GM21528 (cell line): ENCODE data around the gene TMEM208.

ENCODE experiments used
- ATAC-seq: cut with Tn5 transposase; IDR thresholded peaks from one replicate; pipeline ENCODE4 v1.9.1; 2021; ENCODE audit warnings: mild to moderate bottlenecking, moderate library complexity; ENCODE audit not compliant: unreplicated experiment, low FRiP score

The TMEM208 gene

GRCh38 chr16:67233596-67233995 is 6.7 kb downstream of the TMEM208 start:
- ATAC-seq, result no peak

DNA sequence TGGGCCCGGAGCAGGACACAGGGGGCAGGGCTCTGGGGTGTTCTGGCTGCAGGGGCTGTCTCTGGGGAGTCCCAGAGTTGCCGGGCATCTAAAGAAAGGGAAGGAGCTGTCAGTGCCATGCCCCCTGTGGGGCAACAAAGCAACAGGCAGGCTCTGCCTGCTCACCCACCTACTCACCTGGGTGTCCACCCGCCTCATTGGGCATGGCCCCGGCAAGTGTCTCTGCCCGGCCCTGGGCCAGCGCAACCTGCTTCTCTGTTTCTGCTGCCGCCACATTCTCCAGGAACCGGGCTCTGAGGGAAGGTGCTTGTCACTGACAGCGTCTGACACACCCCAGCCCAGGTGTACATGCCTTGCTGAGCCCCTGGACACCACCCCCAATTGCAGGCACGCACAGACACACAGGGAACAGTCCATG is 7.3 kb downstream of the TMEM208 start:
- ATAC-seq, result no peak

- no peak for ATAC-seq
These were observed 9.1 kb downstream of the TMEM208 start for GRCh38 chr16:67235816-67236562.

GRCh38 chr16:67236563-67237395 is 9.8 kb downstream of the TMEM208 start:
- no peak for ATAC-seq

DNA sequence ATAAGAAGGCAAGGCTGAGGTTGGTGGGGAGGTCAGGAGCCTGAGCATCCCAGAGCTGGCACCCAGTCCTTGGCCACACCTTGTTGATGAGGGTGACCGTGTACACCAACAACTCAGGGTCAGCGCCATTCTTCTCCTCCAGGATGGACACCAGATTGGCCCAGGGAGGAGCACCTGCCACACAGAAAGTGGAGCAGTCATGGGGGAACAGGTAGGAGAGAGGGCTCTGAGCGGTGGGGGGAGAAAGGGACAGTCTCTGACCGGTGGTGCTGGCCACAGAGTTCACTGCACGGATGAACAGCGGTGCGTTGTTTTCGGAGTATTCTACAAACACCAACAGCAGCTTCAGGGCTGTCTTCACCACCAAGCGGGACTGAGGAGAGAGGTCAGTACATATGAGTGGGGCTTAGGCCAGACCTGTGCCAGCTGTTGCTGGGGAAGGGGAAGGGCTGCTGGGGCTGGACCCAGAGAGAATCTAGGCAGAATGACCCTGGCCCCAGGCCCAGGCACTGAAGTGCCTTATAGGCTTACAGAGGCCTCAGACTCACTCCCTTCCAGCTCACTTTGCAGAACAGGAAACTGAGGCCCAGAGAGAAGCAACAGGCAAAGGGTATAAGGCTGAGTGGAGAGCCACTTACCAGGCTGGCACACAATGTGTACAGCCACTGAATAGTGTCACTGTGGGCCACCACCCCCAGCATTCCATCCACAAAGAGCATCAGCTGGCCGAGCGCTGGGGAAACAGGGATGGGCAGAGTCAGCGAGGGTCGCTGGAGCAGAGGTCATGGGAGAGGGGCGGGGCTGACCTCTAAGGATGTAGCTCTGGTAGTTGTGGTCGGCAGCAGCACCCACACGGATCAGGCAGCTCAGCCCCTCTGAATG is 10.7 kb downstream of the TMEM208 start:
- no peak for ATAC-seq

DNA sequence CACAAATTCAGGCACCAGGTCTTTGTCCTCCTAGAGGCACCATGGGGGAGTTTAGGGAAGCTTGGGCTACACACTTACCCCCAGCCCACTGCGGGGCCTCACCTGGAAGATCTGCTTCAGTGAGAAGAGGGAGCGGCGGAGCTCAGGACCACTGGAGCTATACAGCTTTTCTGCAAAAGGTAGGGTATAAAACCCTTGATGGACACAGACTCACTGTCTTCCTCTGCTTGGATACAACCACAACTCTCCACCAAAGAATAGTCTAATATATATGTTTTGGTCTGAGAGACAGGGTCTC is 11.3 kb downstream of the TMEM208 start:
- ATAC-seq, result no peak

DNA sequence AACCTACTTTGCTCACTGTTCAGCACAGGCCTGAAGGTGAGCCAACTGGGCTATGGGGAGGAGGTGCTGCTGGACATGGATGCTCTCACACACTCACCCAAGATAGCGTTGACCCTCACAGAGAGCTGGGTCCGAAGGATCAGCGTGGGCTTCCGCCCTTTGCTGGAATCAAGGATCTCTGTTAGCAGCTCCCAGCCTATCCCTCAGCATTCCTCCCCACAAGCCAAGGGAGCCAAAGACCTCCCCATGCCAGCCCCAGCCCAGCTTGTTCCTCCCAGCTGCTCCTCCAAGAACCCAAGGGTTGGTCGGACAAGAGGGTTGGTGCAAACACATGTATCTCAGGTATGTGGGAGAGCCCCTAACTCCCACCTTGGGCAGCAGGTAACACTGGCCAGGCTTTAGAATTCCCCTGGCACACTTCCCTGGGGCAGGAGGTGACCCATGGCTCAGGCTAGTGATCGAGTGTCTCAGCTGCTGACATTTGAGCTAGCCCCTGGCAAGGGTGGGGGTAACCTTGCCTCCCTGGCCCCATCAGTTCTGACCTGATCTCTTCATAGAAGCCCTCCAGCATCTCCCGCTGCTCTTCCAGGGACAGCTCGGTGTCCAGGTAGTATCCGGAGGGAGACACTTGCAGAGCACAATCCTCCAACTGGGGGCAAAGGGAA is 12.0 kb downstream of the TMEM208 start:
- no peak for ATAC-seq

DNA sequence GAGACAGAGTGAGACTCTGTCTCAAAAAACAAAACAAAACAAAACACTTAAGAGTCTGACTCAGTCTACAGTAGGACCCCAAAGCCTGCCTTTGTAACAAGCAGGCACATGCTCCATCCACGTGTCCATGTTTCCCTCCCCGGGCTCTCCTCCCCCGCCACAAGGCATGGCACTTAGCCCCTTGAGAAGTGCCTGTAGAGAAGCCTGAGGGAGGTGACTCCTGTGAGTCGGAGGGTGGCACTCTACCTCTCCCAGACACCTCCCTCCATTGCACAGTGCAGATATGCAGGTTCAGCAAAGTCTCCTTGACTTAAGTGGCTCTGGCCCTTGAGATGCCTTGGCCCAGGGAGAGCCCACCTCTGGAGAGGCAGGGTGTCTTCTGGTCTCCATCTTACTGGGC is 13.6 kb downstream of the TMEM208 start:
- ATAC-seq, result no peak

GRCh38 chr16:67241008-67241900 is 14.3 kb downstream of the TMEM208 start:
- ATAC-seq, result no peak

- ATAC-seq, result no peak
These were observed 15.3 kb downstream of the TMEM208 start for GRCh38 chr16:67242138-67242730.

GRCh38 chr16:67243481-67243880 is 16.6 kb downstream of the TMEM208 start:
- no peak for ATAC-seq

DNA sequence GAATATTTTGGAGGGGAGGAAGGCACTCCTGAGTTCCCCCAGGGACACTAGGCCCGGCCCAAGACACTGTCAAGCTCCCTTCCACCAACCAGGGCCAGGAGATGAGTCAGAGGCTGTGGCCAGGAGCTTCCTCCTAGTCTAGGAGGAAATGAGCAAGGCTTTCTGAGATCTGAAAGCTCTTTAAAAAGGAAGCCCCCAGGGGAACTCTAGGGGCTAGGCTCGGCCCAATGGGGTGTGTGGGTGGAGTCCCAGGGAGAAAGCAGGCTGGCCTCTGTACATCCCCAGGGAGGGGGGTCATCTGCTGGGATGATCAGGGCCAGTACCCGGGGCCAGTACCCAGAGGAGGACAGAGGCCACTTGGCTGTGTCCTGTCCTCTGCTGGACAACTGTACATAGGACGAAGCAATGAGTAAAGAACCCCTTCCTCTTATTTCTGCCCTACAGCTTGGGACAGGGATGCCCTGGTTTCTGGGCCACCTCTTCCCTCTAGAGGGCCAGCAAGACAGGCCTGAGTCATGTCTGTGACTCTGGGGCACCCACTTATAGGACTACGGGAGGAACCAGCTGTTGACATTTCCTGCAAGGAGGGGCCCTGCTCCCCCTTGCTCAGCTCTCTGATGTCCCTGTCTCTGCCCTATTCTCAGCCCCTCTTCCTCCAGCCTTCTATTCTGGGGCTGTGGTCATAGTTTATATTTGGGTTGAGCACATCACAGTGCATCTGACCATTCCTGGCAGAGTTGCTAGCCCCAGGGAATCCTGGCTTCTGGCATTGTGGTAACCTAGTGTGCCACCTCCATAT is 17.7 kb downstream of the TMEM208 start:
- ATAC-seq, result peak; percentile 47

DNA sequence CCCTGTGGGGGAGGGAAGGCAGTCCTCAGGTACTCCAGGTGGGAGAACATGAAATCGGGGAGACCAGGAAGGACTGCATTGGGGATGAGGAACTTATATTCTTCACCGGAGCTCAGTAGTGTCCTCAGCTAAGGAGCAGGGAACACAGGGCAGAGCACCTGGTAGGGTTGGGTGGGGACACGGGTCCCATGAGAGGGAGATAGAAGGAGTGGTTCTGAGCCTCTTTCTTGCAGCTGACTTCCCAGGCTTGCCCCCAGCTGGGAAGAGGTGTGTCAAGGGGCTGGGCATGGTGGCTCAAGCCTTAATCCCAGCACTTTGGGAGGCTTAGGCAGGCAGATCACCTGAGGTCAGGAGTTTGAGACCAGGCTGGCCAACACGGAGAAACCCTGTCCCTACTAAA is 18.3 kb downstream of the TMEM208 start:
- ATAC-seq, result no peak

- ATAC-seq, result no peak
These were observed 18.7 kb downstream of the TMEM208 start for GRCh38 chr16:67245674-67246080.

- ATAC-seq, result peak; percentile 38
These were observed 19.3 kb downstream of the TMEM208 start for GRCh38 chr16:67246081-67246755.

DNA sequence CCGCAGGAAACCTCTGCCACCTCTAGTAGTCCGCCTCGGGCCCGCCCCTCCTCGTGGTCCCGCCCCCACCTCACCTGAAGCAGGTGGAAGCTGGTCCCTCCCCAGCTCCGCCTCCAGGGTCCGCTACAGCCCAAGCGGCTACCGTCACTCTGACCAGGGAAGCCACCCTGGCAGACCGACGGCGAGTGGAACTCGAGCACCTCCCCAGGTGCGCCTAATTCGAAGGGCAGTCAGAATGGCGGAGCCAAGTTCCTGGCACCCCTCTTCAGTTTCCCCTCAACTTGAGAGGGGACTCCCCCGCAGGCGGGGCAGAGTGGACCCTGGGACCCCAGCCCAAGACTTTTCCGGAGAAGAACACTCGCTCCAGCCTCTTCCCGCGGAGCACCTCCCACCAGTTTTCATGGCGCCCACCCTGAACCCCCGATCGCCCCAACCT is 19.8 kb downstream of the TMEM208 start:
- no peak for ATAC-seq

- peak; percentile 42 for ATAC-seq
These were observed 20.5 kb downstream of the TMEM208 start, which contains the start of gene FHOD1 for GRCh38 chr16:67247192-67248072. FHOD1 (minus strand) TSS chr16:67247481; CDS start chr16:67247410, 71 bp downstream.
